Common myeloid progenitor, CD34-positive (primary cell): ENCODE results near the gene PRTFDC1.
"Not testable (repeated sequence)": the region's sequence is repeated elsewhere in the genome, so short reads cannot be mapped to it uniquely, and the experiment has no call there.

Source experiments
- CTCF ChIA-PET: fragments of 350-600 bp; sonication (Branson Sonifier 250); formaldehyde crosslinking; loops from one replicate; lab custom pipeline; 2021; ENCODE audit warnings: antibody characterized with exemption; lab: Charles Lee
- POLR2A ChIA-PET: fragments of 350-600 bp; sonication (Branson Sonifier 250); formaldehyde crosslinking; loops from one replicate; lab custom pipeline; 2021; ENCODE audit warnings: antibody characterized with exemption; lab: Charles Lee
- DNase-seq, 3 donors: peaks; one replicate each; pipeline versions ENCODE4 v3.0.0 to v3.0.0-alpha.2; 2013
- H3K27ac ChIP-seq, 2 experiments: 1 replicate in 1 of 2; 2 replicates in 1 of 2; pipeline ENCODE4 v1.7.0; 2013; ENCODE audit warnings: inconsistent platforms in 2 of 2, low read length in 2 of 2, mild to moderate bottlenecking in 2 of 2, low read depth in 1 of 2, moderate library complexity in 1 of 2; ENCODE audit not compliant: severe bottlenecking in 2 of 2, insufficient read depth in 1 of 2, poor library complexity in 1 of 2
- H3K27me3 ChIP-seq, 5 experiments: replicated peaks in 2 of 5; 1 replicate in 3 of 5; 2 replicates in 2 of 5; pipeline versions ENCODE4 v1.6.1 to v1.7.0; 2013; ENCODE audit warnings: low read length in 4 of 5, mild to moderate bottlenecking in 2 of 5, moderate library complexity in 2 of 5, inconsistent platforms in 1 of 5; ENCODE audit not compliant: insufficient read depth in 5 of 5, control insufficient read depth in 4 of 5
- H3K36me3 ChIP-seq, 4 experiments: 1 replicate in 2 of 4; 2 replicates in 2 of 4; pipeline versions ENCODE4 v1.6.1 to v1.7.0; 2013; ENCODE audit warnings: low read length in 3 of 4, control low read depth in 1 of 4, mild to moderate bottlenecking in 1 of 4; ENCODE audit not compliant: control insufficient read depth in 4 of 4, insufficient read depth in 4 of 4
- H3K4me1 ChIP-seq, 4 experiments: 1 replicate in 3 of 4; 2 replicates in 1 of 4; pipeline versions ENCODE4 v1.6.1 to v1.7.1; 2013; ENCODE audit warnings: low read length in 3 of 4, mild to moderate bottlenecking in 3 of 4, control low read depth in 1 of 4, inconsistent platforms in 1 of 4, moderate library complexity in 1 of 4; ENCODE audit not compliant: control insufficient read depth in 4 of 4, insufficient read depth in 4 of 4; ENCODE audit errors: control extremely low read depth in 1 of 4
- H3K4me3 ChIP-seq, 7 experiments: 1 replicate in 4 of 7; 2 replicates in 3 of 7; pipeline versions ENCODE4 v1.5.1 to v1.7.0; 2013; ENCODE audit warnings: mild to moderate bottlenecking in 7 of 7, low read length in 6 of 7, moderate library complexity in 6 of 7, inconsistent platforms in 2 of 7, low read depth in 2 of 7, control low read depth in 1 of 7; ENCODE audit not compliant: insufficient read depth in 4 of 7, control insufficient read depth in 1 of 7; ENCODE audit errors: extremely low read depth in 1 of 7
- H3K9me3 ChIP-seq, 5 experiments: 1 replicate in 4 of 5; 2 replicates in 1 of 5; pipeline versions ENCODE4 v1.6.1 to v1.7.1; 2013; ENCODE audit warnings: low read length in 4 of 5, mild to moderate bottlenecking in 2 of 5, inconsistent platforms in 1 of 5, low read depth in 1 of 5, moderate library complexity in 1 of 5; ENCODE audit not compliant: control insufficient read depth in 4 of 5, insufficient read depth in 2 of 5; ENCODE audit errors: control extremely low read depth in 1 of 5
- WGBS: methylation state at CpG from one replicate; pipeline ENCODE4 v1.1.5; 2013; ENCODE audit not compliant: insufficient coverage; 5-methylcytosine and 5-hydroxymethylcytosine counted together

PRTFDC1 gene

DNA sequence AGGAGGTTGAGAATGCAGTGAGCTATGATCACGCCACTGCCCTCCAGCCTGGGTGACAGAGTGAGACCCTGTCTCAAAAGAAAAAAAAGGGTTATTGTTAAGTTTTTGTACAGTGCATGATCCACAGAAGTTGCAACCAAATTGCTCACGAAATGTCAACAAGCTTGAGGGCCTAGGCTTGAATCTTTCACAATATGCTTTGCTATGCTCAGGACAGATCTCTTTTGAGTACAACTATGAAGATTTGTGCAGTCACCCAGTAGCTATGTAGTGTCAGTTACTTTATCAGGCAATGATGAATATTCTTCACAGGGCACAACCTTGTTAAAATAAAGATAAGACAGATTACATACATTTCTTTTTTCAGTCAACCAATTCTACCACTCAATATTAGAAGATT lies 109.2 kb downstream of the PRTFDC1 start:
- H3K4me3 ChIP-seq: no peak overlapping the region
- no peaks in the 10 kb centered on the region for H3K4me1 ChIP-seq
- ChIA-PET CTCF (no interaction called here), POLR2A (no interaction called here)
- H3K9me3 ChIP-seq: no peaks in the 10 kb centered on the region
- H3K36me3 ChIP-seq: no peaks in the 10 kb centered on the region
- no peak for DNase-seq
- WGBS: 50% methylated on average over 2 of the region's 2 CpGs
- H3K27me3 ChIP-seq: no peaks in the 10 kb centered on the region
- H3K27ac ChIP-seq: no peak overlapping the region

DNA sequence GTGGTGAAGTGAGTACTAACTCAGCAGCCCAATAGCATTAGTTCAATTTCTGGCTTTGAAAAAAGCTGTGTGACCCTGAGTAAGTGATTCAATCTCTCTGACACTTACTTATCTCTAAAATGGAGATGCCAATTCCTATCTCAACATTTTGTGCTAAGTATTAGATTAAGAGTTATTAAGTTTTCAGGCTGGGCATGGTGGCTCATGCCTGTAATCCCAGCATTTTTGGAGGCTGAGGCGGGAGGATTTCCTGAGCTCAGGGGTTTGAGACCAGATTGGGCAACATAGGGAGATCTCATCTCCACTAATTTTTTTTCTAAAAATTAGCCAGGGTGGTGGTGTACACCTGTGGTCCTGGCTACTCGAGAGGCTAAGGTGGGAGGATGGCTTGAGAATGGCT lies 109.5 kb downstream of the PRTFDC1 start:
- no peak for DNase-seq
- Histone ChIP-seq H3K27me3 (no peaks in the 10 kb centered on the region), H3K27ac (no peak overlapping the region), H3K4me3 (no peak overlapping the region), H3K9me3 (no peaks in the 10 kb centered on the region), H3K36me3 (no peaks in the 10 kb centered on the region), H3K4me1 (no peaks in the 10 kb centered on the region)
- ChIA-PET POLR2A (no interaction called here), CTCF (no interaction called here)
- WGBS: 100% methylated on average over 1 of the region's 2 CpGs

DNA sequence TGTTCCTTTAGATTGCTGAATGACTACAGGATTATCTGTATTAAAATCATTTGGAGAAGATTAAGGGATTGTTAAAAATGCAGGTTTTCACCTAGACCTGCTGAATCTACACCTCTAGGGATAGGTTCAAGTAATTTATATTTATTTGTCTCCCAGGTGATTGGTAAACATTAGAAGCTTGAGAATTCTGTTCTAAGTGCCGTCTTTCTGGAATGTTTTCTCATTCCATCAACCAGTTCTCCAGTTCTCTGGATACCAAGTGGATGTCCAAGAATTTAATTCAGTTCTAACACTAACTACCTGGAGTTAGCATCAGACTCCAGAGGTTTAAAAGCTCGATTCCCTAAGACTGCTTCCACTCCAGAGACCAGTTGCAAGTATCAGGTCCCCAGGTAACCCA lies 110.9 kb downstream of the PRTFDC1 start:
- ChIA-PET POLR2A (no interaction called here), CTCF (no interaction called here)
- WGBS: 94% methylated on average over 2 of the region's 2 CpGs
- no peak overlapping the region for H3K27ac ChIP-seq
- H3K4me3 ChIP-seq: no peak overlapping the region
- H3K9me3 ChIP-seq: no peaks in the 10 kb centered on the region
- no peaks in the 10 kb centered on the region for H3K4me1 ChIP-seq
- no peaks in the 10 kb centered on the region for H3K27me3 ChIP-seq
- H3K36me3 ChIP-seq: no peaks in the 10 kb centered on the region
- DNase-seq: no peak

DNA sequence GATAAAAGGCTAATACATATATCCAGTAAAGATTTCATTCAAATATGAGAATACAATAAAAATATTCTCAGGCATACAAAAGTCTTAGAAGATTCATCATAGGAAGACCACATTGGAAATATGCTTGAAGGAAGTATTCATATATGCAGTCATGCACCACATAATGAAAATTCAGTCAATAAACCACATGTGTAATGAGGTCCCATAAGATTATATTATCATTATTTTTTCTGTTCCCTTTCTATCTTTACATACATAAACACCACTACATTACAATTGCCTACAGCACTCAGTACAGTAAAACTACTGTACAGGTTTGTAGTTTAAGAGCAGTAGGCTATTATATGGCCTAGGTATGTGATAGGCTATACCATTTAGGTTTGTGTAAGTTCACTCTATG lies 111.6 kb downstream of the PRTFDC1 start:
- CTCF ChIA-PET: no interaction called here
- POLR2A ChIA-PET: no interaction called here

DNA sequence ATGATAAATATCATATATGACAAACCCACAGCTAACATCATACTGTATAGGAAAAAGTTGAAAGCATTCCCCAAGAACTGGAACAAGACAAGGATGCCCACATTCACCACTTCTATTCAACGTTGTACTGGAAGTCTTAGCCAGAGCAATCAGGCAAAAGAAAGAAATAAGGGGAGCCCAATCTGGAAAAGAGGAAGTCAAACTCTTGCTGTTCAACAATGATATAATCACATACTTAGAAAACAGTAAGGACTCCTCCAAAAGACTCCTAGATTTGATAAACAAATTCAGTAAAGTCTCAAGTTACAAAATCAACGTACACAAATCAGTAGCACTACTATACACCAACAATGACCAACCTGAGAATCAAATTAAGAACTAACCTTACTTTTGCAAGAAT lies 114.6 kb downstream of the PRTFDC1 start:
- H3K4me3 ChIP-seq, H3K27me3 ChIP-seq, DNase-seq, H3K36me3 ChIP-seq, H3K27ac ChIP-seq, POLR2A ChIA-PET, CTCF ChIA-PET, H3K4me1 ChIP-seq, H3K9me3 ChIP-seq: not testable (repeated sequence)
- 100% methylated on average over 1 of the region's 2 CpGs for WGBS

More for the DNA sequence above, 111.6 kb downstream of the PRTFDC1 start:
- Histone ChIP-seq H3K27ac (no peak overlapping the region), H3K27me3 (no peaks in the 10 kb centered on the region), H3K36me3 (no peaks in the 10 kb centered on the region), H3K4me3 (no peak overlapping the region), H3K4me1 (no peaks in the 10 kb centered on the region), H3K9me3 (no peaks in the 10 kb centered on the region)
- DNase-seq: no peak

DNA sequence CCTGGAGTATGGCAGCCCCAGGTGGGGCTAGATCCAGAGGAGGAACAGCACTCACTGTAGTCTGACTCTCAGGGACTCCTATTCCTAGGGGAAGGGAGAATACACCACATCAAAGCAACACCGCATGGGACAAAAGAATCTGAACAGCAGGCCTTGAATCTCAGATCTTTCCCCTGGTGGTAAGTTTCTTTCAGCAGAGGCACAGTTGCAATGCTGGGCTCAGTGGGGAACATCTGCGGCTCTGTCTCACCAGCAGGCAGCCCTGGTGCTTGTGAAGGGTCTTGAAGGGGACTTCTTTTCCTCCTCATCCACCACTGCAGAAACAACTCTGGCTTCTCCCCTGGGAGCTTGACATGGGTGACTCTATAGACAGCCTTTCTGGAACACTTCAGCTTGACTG lies 117.5 kb downstream of the PRTFDC1 start:
- no peaks in the 10 kb centered on the region for H3K27me3 ChIP-seq
- POLR2A ChIA-PET: no interaction called here
- CTCF ChIA-PET: no interaction called here
- H3K27ac ChIP-seq: no peak overlapping the region
- no peak overlapping the region for H3K4me3 ChIP-seq
- H3K9me3 ChIP-seq: peaks cover 0 to 3% (median 0%) of the 10 kb centered on the region in 5 experiments
- H3K4me1 ChIP-seq: no peaks in the 10 kb centered on the region
- DNase-seq: no peak
- no peaks in the 10 kb centered on the region for H3K36me3 ChIP-seq
- 100% methylated on average over 1 of the region's 2 CpGs for WGBS

DNA sequence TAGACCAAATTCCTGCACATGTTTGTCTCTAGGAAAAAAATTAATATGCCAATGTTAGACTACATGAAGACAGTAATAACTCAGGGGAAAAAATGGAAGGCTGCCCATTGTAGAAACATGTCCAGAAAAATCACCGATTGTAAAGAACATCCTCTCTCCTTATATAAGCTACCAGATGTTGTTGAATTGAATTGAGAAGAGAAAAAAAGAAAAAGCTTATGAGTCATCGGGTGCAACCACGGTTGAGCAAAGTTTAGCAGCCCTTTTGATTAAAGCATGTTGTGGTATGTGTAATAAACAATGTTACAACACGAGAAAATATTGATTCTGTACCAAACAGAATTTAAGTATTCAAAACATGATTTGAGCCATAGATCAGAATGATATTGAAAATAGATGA lies 126.4 kb downstream of the PRTFDC1 start:
- CTCF ChIA-PET: no interaction called here
- no CpG with 5 or more reads among the region's 4 CpGs for WGBS
- POLR2A ChIA-PET: no interaction called here
- H3K27me3 ChIP-seq: no peaks in the 10 kb centered on the region
- peak in 2 of 3 donors; percentile 44 to 48 for DNase-seq
- H3K27ac ChIP-seq: no peak overlapping the region
- no peaks in the 10 kb centered on the region for H3K36me3 ChIP-seq
- H3K4me1 ChIP-seq: no peaks in the 10 kb centered on the region
- no peak overlapping the region for H3K4me3 ChIP-seq
- no peaks in the 10 kb centered on the region for H3K9me3 ChIP-seq
